Keratinocyte (primary cell): Measurements from ENCODE around the gene ZDHHC4.

ENCODE experiments used
- CTCF ChIP-seq, 3 experiments: IDR thresholded peaks in 1 of 3; conservative IDR thresholded peaks in 1 of 3; optimal IDR thresholded peaks in 1 of 3; 2 replicates in 2 of 3; 3 replicates in 1 of 3; pipeline versions ENCODE3 to v1.5.1; 2011; ENCODE audit warnings: low read length in 3 of 3, mild to moderate bottlenecking in 3 of 3, moderate library complexity in 2 of 3, control low read depth in 1 of 3, inconsistent platforms in 1 of 3; ENCODE audit not compliant: insufficient read depth in 2 of 3; ENCODE audit errors: extremely low read depth in 1 of 3
- EZH2 ChIP-seq: IDR thresholded peaks from one replicate; pipeline ENCODE4 v1.6.1; 2012; ENCODE audit warnings: inconsistent platforms, mild to moderate bottlenecking, low read length, moderate library complexity

- TF ChIP-seq CTCF (optimal IDR thresholded peaks at IDR 0.05 in 1 of 3, IDR thresholded peaks at IDR 0.05 in 1 of 3, conservative IDR thresholded peaks at IDR 0.05 in 1 of 3; ENCODE audit: extremely low read depth in 1 of 3, insufficient read depth in 2 of 3, low read length in 3 of 3) (peak; percentile 11 to 25 (median 17)), EZH2 (no peak)
These were observed 2.2 kb downstream of the ZDHHC4 start for GRCh38 chr7:6579446-6579845.
